HG03196 (cell line): ENCODE results near the gene A2M.
"Not testable (repeated sequence)": the region's sequence is repeated elsewhere in the genome, so short reads cannot be mapped to it uniquely, and the experiment has no call there.

Source experiments
- ATAC-seq: cut with Tn5 transposase; IDR thresholded peaks from one replicate; pipeline ENCODE4 v1.9.1; 2021; ENCODE audit not compliant: unreplicated experiment

The A2M gene

GRCh38 chr12:9115731-9116559, at the start of gene A2M:
TSS of gene A2M (minus strand) at chr12:9115919. CDS start at chr12:9115849, 70 bp downstream.
- ATAC-seq = no peak

DNA sequence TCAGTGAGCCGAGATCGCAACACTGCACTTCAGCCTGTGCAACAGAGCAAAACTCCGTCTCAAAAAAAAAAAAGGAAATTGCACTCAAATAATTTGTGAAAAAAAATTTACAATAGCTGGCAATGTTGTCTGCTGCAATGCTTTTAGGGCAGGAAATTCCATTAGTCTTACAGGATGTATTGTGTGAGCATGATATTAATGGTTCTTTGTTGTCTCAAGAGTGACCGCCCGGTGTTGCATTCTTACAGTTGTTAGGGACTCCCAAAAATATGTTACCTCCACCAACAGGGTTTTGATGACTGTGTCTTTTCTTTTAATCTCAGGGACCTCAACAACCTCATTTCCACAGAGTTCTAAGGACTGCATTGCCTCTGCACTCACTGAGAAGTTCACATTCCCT, 47.7 kb upstream of the A2M start:
- ATAC-seq = no peak

- ATAC-seq = no peak
Measured at GRCh38 chr12:9156119-9156518, 40.4 kb upstream of the A2M start.

GRCh38 chr12:9149372-9149771, 33.7 kb upstream of the A2M start:
- no peak for ATAC-seq

DNA sequence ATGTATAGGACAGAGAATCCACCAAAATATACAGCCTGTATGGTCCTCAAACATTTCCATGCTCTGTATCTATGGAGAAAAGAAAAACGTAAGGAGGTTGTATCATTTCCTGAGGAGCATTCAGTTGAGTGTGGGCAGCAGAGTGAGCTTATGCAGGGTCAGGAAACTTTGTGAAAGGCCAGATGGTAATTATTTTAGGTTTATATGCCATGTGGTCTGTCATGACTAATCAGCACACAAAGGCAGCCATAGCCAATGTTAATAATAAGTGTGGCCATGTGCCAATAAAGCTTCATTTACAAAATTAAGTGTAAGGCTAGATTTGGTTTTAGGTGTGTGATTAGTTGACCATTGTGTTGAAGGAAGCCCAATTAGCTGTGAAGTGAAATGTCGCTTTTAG, 33.2 kb upstream of the A2M start:
- no peak for ATAC-seq

GRCh38 chr12:9147461-9147860, 31.7 kb upstream of the A2M start:
- ATAC-seq = no peak

DNA sequence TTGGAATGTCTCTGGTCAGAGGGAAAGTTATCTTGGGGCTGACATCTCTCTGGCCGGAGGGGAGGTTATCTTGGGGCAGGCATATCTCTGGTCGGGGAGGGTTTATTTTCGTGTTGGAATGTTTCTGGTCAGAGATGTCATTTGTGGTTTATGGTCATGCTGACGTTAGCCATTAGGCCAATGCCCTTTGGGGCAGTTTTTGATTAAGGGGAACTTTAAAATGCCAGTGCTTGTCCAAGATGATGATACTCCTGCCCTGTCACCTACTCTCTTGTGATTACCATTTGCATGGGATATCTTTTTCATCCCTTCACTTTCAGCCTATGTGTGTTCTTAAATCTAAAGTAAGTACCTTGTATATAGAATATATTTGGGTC, 29.0 kb upstream of the A2M start:
- ATAC-seq = no peak

DNA sequence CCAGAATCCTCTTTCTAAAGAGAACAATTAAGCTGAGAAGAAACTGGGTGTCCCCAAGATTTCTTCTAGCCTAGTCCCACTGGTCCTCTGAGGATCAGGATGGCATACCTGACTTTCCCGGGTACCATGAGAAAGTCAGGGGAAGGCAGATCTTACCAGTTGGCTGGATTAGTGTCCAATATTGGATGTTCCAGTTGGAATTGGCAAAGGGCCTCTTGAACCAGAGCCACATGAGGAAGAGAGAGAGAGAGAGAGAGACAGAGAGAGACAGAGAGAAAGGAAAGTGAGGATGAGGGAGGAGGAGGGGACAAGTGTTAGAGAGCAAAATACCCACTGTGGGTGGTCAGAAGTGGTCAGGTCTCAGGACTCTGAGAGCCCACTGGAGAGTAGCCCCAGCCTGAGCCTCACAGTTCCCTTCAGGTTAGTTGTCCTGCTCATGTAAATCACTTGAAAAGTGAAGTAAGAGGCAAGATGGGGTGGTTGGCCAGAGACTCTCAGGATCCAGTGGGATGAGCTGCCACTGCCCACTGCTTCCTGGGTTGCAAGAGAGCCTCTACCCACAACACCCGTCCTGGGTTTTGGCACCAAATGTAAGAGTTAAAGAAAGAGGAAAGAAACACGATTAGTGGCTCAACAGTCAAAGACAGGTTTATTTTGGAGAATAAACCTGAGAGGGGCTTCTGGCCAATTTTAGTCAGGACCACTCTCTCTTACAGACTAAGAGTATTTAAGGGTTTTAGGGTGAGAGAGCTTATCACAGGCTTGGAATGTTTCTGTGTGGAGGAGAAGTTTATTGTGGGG, 28.4 kb upstream of the A2M start:
- ATAC-seq = no peak

DNA sequence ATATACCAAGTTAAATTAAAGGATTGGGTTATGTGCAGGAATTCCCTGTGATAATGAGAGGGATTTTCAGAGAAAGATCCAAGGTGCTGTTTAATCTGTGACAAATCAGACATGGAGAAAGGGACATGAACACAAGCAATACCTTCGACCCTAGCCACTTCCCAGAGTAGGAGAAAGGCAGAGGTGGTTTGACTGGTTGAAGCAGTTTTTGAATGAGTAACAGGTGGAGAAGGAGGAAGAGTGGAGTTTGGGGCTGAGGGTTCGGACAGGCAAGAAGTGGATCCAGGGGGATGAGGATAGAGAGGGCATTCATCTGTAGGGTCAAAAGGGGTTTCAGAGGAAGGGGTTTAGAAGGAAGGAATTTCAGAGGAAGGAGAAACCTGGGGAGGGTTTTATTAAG, 27.4 kb upstream of the A2M start:
- ATAC-seq = no peak

GRCh38 chr12:9139588-9140290, 24.0 kb upstream of the A2M start:
- ATAC-seq = not testable (repeated sequence)

DNA sequence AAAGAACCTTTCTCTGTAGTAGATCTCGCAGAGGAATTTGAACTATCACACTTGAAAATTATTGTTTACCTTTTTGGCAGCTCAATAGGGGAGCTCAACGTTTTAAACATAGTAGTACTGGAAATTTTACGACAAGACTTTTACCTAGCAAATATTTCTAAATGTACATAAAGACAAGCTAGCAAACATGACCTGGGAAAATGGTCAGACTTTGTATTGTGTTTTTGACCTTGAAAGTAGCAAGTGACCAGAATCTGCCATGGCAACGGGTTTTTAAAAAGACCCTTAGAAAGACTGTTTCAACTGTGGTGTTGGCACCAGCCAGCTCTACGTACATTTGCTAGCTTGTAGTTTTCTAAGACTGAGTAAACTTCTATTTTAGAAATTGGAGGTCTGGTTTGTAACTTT, 20.2 kb upstream of the A2M start:
- no peak for ATAC-seq

- ATAC-seq = no peak
Measured at GRCh38 chr12:9134981-9135628, 19.4 kb upstream of the A2M start.

GRCh38 chr12:9133216-9133916, 17.6 kb upstream of the A2M start:
- no peak for ATAC-seq

DNA sequence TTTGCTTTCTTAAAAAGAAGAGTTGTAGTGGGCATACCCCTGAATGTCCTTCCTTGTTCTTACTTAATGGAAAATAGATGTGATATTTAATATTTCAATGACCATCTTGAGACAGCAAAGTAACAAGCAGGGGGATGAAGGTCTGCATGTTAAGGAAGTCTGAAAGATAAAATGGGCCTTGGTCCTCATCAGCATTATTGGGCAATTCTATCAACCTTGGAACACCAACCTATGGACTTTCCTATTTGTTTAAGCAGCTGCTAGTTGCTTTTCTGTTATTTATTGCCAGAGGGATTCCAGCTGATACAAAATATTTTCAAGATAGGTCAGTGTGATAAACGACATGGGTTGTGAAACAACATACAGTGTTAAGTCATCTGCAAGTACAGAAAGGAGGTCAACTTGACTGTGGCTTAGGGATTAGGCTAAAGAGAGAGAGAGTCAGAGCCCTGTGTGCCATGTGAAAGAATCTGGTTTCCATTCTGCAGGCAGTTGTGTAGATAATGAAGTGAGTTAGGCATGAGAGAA, 16.4 kb upstream of the A2M start:
- ATAC-seq = no peak

DNA sequence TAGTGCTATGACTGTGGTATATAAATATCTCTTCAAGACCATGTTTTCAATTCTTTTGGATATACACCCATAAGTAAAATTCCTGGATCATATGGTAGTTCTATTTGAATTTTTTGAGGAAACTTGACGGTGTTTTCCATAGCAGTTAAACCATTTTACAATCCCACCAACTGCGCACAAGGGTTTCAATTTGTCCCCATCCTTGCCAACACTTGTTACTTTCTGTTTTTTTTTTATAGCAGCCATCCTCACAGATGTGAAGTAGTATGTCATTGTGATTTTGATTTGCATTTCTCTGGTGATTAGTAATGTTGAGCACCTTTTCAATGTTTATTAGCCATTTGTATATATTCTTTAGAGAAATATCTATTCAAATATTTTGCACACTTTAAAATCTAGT, 14.5 kb upstream of the A2M start:
- ATAC-seq = no peak

- no peak for ATAC-seq
Measured at GRCh38 chr12:9127936-9128663, 12.4 kb upstream of the A2M start.

DNA sequence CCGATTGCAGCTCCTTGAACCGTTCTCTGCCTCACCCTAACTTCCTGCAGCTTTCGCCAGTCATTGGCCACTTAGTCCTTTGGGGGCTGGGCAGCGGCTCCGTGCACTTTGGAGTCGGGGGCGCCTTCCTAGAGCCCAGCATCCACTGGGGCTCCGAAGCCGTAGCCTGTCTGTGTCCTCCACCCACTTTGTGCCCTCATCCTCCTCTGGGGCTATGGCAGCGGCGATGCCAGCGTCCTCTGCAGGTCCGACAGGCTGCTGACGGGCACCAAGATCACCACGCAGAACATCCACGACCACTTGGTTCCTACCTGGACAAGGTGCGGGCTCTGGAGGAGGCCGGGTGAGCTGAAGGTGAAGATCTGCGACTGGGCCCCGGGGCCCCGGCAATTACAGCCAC, 11.8 kb upstream of the A2M start:
- ATAC-seq = no peak

GRCh38 chr12:9124383-9125031, 8.8 kb upstream of the A2M start:
- ATAC-seq = no peak

DNA sequence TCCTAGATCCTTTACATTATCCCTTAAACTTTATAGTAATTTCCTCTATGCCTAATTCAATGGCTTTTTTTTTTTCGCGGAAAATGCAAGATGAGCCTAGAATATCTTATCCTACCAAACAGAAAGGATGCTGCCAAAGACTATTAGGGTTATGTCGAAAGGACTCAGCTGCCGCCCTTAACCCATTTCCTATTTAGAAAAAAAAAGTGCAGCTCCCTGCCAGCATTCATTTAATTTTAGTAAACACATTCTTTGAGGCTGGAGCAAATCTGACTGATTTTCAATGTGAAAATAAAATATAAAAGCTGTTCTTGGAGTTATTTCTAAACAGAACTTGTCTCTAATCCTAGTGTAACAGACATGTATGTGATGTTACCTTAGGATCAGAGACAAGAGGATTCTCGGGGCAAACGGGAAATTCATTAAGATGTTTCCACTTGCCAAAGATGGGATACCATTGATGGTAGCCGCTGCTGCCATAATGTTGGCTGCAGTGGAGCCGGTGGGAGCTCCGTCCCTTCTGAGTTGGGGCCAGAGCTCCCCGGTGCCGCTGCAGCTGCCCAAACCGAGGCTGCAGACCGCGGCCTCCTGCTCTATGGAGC, 8.2 kb upstream of the A2M start:
- no peak for ATAC-seq
